ENCODE measurements around the gene TIMP2. TPM values are rescaled to one million over a fixed set of nuclear protein-coding genes. Genes with fewer than 3 reads are reported as not detected.

The TIMP2 gene
- total RNA-seq, 1 experiment from 2014 or later = 29.0 TPM

GRCh38 chr17:78818152-78818846, 106.9 kb downstream of the TIMP2 start:
- H3K14ac ChIP-seq (ENCODE audit: insufficient read depth, low read length) = no peak overlapping the region
- no peak for TF ChIP-seq CTCF (conservative IDR thresholded peaks at IDR 0.05)
- H3K9me3 Mint-ChIP-seq = no peaks in the 10 kb centered on the region
- no peaks in the 10 kb centered on the region for H3K79me1 ChIP-seq (ENCODE audit: insufficient read depth, low read depth, low read length, poor library complexity, severe bottlenecking)
- H4K5ac ChIP-seq (ENCODE audit: insufficient read length, low read depth, low read length) = no peak overlapping the region
- no peak overlapping the region; a peak in 1 of 7 replicates for H3K27ac Mint-ChIP-seq
- no peaks in the 10 kb centered on the region for H3K79me2 ChIP-seq (ENCODE audit: insufficient read depth, low read length)
- no peak overlapping the region for H3K23ac ChIP-seq (ENCODE audit: insufficient read length, low read depth, low read length)
- H4K8ac ChIP-seq (replicated peaks; ENCODE audit: insufficient read length, low read depth, low read length) = no peak overlapping the region
- no peak overlapping the region for H3K27ac ChIP-seq (ENCODE audit: insufficient read length, low read depth, low read length)
- peaks cover 45 to 98% (median 89%) of the 10 kb centered on the region in 3 experiments for H3K36me3 Mint-ChIP-seq (ENCODE audit: insufficient read depth in 1 of 3, low read depth in 3 of 3)
- no peaks in the 10 kb centered on the region for H3K9me3 ChIP-seq (ENCODE audit: control insufficient read depth, low read depth, low read length)
- no peaks in the 10 kb centered on the region for H3K23me2 ChIP-seq (ENCODE audit: insufficient read length, low read depth, low read length, poor library complexity, severe bottlenecking)
- H2AK5ac ChIP-seq (ENCODE audit: insufficient read length, low read length) = no peak overlapping the region
- H3K4ac ChIP-seq (ENCODE audit: low read depth, low read length) = no peak overlapping the region
- no peak overlapping the region for H3K4me2 ChIP-seq (ENCODE audit: insufficient read depth, insufficient read length, low read length)
- no peak overlapping the region for H2BK15ac ChIP-seq (ENCODE audit: low read depth, low read length)
- H4K20me1 ChIP-seq (ENCODE audit: control insufficient read depth, insufficient read depth, insufficient read length) = no peaks in the 10 kb centered on the region
- no peak overlapping the region for H2AFZ ChIP-seq (ENCODE audit: low read length)
- H2BK20ac ChIP-seq (ENCODE audit: low read depth, low read length, poor library complexity, severe bottlenecking) = no peak overlapping the region
- no peak overlapping the region for H2BK12ac ChIP-seq (ENCODE audit: insufficient read length, low read depth, low read length)
- H3T11ph ChIP-seq (ENCODE audit: low read length) = no peak overlapping the region
- H2BK5ac ChIP-seq (ENCODE audit: insufficient read length, low read length) = no peak overlapping the region
- no peak overlapping the region for H3K56ac ChIP-seq (ENCODE audit: insufficient read length, low read depth, low read length)
- no peak overlapping the region for H3K18ac ChIP-seq (ENCODE audit: insufficient read length, low read depth, low read length)
- no peaks in the 10 kb centered on the region for H3K27me3 Mint-ChIP-seq (ENCODE audit: low read depth)
- H3K4me1 ChIP-seq (ENCODE audit: insufficient read depth, low read length) = no peaks in the 10 kb centered on the region
- H2BK120ac ChIP-seq (ENCODE audit: low read depth, low read length, poor library complexity, severe bottlenecking) = no peak overlapping the region
- no peak overlapping the region for H3K9ac ChIP-seq (ENCODE audit: extremely low read depth, insufficient read length, low read length)
- WGBS (ENCODE audit: extremely low coverage, insufficient read length, low lambda C conversion rate) = no CpG with 5 or more reads among the region's 19 CpGs
- H3K27me3 ChIP-seq (ENCODE audit: insufficient read depth, low read length) = no peaks in the 10 kb centered on the region
- H3K4me3 Mint-ChIP-seq = no peak overlapping the region
- no peak for DNase-seq
- H3K4me1 Mint-ChIP-seq = no peaks in the 10 kb centered on the region
- H4K91ac ChIP-seq (ENCODE audit: insufficient read length, low read depth, low read length) = no peak overlapping the region

Data from H9 (cell line).